HG03558 (cell line): ENCODE measurements around the gene YPEL1.
A peak's percentile ranks its signal among the peaks of the same experiment; 100 is the strongest.

Source experiments
- ATAC-seq: cut with Tn5 transposase; IDR thresholded peaks from one replicate; pipeline ENCODE4 v1.9.1; 2021; ENCODE audit warnings: moderate number of reproducible peaks; ENCODE audit not compliant: unreplicated experiment; ENCODE audit errors: extremely low read depth

Gene YPEL1, protein sequence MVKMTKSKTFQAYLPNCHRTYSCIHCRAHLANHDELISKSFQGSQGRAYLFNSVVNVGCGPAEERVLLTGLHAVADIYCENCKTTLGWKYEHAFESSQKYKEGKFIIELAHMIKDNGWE

DNA sequence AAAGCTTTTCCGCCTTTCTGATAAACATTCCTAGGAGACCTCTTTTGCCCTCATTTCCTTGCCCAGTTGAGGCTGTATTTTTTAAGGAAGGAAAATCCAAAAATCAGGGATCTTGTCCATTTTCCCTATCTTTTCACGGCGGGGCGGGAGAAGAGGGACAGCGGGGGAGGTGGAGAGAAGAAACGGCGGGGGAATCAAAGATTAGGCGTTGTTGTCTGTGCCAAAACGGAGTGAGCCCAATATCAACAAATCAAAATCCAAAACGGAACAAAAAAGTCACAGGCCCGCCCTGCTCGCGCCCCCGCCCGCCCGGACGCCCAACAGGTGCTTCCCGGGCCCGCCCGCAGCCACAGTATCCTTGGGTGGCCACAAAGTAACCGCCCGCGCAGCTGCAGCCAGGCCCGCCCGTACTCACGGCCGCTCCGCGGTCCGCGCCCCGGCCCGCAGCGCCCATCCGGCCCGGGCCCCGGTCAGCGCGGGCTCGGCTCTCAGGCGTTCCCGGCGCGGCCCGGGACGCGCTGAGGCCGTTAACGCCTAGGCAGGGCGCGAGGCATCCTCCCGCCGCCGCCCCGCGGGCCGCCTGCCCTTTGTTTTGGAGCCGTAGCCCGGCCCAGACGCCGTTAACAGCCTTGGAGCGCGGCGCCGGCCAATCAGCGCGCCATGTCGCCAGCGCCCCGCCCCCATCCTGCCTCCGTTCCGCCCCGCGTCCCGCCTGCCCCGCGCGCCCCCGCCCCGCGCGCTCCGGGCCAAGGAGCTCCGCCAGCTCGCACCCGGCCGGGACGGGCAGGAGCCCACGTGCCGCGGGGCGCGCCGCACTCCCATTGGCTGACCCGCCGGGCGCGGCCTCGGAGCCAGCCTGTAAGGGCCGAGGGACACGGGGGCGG, at the start of gene YPEL1:
Gene YPEL1 (minus strand): TSS at position 595 of the 884 bp plus-strand sequence. CDS start 25,050 bp downstream, outside the sequence.
- peak; percentile 68 for ATAC-seq

DNA sequence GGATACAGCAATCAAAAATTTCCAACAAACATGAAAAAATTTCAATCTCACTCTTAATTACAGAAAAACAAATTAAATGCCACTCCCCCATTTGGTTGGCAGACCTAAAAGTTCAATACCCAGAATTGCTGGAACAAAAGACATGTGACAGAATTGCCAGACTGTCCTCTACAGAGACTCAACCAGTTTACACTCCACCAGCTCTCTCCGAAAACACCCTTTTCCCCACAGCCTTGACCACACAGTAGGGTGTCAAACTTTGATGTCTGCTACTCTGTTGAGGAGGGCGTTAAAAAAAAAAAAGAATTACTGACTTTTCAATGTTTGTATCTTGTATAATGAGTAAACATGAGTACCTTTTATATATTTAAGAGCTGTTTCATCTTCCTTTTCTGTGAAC, 44.7 kb upstream of the YPEL1 start:
- no peak for ATAC-seq

DNA sequence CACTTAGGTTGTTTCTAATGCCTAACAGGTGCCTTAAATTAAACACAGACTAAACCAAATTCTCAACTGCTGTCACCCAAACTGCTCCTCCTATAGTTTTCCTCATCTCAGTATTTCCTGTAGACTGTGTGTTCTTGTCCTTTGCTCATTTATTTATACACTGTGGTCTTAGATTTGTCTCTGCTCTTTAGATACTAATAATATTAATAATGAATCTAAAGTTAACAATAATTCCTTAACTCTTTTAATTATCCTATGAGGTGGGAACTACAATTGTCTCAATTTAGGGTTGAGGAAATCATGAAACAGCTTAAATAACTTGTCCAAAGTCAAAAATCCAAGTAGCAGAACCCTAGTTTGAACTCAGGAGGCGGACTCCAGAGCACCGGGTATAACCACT, 43.9 kb upstream of the YPEL1 start:
- no peak for ATAC-seq

DNA sequence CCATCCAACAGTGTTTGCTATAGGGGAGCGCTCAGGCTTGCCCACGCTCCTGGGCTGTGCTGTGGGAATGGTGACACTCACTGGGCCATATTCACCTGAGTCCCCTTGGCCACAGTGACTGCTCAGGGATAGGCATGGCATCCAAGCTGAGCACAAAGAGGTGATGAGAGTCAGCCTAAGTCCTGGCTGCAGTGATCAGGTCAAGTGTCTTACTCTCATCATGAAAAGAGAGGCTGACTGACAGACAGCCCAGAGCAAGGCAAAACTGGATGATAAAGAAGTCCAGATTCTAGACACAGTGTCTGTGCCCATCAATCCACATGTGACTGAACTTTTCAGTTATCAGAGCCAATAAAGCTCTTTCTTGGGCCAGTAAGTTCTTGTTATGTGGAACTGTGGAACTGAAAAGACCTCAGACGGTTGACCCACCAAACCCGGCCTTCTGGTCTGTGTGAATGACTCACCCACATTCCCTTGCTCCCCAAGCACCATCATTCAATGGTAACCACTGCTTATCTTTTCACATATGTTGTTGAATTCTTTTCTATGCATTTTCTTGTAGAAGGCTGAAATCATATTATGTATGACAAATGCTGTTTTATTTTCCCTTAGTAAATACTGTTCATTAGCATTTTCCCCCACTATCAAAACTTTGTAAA, 43.2 kb upstream of the YPEL1 start:
- no peak for ATAC-seq

DNA sequence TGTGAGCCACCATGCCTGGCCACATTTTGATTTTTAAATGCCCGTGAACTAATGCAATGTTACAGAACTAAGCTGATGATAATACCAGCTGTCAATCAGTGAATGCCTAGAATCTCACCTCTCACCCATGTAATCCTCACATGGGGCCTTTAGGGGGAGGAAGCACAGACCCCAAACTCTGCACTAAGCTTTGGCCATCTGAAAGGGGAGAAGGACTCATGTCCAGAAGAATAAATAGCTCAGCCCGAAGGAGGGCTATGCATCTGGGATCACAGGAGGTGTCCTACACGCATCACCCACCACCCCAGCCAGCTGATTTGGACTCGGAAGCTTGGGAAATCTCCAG, 36.0 kb upstream of the YPEL1 start:
- ATAC-seq, result no peak

DNA sequence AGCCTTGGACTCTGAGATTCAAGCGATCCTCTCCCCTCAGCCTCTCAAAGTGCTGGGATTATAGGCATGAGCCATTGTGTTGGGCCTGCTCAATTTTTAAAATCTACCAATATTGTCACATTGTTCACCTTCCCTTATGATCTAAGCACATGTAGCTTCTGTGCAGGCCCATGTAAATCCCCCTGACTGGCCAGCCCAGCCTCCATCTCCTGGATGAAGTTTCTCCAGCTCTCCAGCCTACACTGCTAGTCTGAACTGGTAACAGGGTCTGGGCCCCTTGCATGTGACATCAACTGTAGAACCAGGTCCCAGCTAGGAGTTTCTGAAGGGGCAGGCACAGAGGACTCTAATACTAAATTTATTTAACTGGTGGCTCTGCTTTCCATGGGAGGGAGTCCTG, 32.8 kb upstream of the YPEL1 start:
- ATAC-seq, result no peak

DNA sequence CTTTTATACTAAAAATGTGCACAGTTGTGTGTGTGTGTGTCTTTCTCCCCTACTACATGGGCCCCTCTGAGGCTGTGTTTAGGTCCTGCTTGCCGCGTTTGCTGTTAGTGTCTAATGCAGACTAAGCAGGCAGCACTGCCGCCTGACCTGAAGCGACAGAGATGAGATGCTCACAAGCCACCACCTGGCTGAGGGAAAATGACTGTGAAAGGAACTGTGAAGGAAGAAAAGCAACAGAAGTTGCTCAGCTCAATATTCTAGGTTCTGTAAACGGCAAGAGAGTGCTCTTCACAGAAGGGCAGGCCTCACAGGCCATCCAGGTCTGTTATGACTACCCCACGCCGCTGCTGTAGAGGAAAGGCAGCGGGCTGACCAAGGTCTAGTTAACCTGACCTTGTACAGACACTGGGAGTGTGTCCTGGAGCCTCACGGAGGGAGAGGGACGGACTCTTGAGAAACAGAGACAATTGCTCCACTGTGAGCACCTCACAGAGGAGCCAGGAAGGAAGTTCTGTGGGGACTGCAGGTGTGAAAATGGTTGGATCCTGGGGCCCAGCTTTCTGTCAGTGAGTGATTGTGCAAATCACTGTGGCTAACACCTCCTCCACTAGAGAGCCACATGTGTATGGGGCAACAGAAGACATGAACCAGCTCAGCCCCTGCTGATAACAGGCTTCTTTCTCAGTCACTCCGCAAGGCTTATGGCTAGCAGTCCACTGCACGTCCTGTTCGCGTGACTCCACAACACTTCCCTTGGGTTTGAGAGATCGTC, 31.3 kb upstream of the YPEL1 start:
- no peak for ATAC-seq

DNA sequence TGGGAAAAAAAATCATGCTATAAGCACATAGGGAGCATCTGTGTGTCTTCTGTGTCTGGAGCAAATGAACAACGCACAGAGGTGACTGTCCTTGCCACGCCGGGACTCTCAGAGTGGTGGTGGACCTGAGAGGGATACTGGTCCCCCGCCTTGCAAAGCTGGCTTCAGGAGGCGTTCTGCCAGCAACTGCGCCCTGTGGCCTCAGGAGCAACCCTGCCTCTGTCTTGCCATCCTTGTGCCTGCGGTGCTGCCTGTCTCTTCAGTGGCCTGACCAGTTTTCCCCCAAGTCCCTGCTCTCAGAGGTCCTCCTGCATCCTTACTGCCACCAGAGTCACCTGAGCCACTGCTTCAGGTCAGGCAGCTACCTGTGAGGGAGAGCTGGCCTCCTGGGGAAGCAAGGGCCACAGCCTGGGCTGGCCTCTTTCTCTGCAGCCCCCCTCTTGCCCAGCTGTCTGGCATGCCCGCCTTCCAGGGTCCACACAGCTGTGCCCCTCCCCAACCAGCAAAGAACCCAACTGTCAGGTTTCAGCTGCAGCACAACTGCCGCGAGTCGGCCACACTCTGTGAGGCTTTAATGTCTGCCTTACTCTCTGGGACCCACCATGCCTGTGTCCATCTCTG, 30.4 kb upstream of the YPEL1 start:
- ATAC-seq, result no peak

DNA sequence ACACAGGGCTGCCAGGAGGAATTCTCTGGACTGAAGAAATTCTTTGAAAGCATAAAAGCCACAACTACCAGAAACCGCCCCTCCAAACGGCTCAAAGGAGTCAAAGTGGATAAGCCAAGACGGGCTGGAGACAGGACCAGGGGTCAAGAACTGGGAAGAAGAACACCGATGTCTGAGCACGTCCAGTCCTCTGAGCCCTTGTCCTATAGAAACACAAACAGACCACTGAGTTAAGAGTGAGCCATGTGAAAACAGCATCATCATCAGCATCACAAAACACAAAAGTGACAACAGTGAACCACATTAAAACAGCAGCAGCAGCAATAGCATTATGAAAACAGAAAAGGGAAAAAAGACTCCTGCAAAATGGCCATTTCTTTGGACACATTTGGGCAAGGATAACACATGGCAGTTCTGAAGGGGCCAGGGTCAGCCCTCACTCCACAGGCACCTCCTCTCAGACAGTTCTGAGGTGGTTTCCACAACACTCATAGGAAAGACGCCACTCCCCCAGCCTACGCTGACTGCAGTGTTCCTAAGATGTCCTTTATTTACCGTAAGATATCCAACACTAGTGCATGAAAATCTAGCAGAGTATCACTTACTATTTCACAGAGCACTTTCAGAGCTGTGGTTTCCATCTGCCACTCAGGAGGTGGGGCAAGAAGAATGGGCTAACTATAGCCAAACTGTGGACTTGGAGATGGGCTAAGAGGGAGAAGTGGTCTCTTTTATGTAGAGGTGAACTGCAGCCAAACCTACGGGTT, 28.6 kb upstream of the YPEL1 start:
- ATAC-seq, result no peak

DNA sequence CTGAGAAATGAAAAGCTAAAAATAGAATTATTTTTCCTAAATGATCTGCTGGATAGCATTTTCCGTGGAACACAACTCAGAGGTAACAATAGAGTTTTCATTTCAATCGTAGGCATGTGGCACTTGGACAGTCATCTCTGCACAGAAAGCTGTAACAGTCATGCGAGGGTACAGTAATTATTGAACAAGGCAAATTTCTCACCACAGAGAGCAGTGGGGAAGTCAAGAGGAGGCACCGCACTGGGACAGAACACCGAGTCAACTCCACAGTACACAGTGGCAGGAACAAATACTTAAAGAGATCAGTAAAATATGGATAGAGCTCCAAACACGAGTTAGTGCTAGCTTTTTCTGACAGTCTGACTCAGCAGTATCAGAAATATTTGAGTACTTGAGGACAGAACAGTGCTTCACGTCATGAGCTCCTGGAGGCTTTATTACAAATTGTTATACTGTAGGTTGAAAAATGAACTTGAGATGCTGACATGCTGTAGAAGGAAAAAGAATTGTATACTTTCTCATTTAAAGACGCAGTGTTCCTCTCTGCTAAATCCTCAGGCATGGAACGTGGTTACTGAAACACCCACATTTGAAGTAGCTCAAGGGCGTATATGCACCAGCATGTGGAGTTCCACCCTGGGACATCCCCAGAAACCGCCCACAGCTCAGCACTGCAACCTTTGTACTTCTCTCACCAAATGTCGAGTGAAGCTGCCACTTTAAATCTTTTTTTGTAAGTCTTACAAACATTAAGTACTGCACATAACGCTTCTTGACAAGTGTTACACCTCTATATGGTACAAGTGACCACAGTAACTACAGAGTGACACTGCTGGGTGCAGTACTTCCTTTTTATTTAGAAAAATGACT, 27.4 kb upstream of the YPEL1 start:
- no peak for ATAC-seq

DNA sequence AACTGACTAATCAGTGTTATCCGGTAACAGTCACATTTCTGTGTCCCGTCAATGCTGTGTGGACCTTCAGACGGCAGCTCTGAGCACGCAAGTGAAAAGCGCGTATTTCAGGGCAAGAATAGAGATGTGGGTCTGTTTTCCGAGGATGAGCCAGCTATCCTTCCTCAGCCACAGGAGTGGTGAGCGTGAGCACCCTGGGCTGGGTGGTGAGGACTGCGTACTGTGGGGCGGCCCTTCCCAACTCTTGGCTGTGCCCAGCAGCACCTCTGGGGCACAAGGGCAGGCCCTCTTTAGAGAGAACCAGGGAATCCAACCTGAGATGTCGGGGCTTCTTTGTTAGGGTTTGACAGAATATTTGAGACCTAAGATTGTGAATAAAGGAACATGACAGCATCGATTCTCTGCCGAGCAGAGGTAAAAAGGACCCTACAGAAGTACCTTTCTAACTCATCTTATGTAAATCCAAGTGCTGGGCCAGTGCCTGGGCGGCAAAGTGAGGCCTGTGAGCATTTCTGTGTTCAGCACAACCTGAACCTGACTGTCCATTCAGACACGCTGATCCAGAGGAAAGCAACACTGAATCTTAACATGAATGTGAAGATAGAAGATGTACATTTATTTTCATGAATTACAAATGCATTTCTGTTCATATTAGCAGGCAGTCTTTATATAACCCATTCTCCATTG, 26.5 kb upstream of the YPEL1 start:
- no peak for ATAC-seq

DNA sequence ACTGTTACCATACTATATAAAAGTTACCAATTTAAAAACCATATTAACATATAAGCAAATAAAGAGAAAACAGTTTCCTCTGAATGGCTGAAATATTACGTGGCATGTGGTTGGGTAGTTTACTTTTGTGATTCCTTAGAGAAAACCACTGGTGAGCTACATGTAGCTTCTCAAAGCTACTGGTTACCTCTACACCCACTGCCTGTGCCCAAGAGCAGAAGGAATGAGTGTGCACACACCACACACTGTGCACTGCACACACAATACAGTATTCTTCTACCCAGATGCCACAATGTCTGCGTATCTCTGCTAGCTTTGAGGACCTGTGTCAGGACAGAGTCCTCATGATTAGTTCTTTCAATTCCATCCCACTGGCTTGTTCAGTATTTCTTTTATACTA, 25.5 kb upstream of the YPEL1 start:
- no peak for ATAC-seq

DNA sequence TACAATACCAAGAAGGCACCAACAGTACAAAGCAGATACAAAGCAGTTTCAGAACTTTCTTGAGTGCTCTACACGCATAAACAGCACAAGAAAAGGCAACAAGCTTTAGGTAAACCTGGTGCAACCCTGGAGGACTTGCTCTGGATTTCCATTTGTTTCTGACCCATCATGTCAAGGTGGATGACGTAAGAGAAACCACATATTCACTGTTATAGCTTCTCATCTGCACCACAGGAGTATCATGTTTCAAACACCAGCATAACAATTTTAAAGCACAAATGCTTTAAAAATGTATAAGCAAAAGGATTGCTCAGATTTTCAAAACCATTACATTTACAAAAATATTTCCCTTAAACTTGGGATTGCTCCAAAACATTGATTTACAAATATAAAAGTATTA, 25.0 kb upstream of the YPEL1 start:
- ATAC-seq, result no peak

DNA sequence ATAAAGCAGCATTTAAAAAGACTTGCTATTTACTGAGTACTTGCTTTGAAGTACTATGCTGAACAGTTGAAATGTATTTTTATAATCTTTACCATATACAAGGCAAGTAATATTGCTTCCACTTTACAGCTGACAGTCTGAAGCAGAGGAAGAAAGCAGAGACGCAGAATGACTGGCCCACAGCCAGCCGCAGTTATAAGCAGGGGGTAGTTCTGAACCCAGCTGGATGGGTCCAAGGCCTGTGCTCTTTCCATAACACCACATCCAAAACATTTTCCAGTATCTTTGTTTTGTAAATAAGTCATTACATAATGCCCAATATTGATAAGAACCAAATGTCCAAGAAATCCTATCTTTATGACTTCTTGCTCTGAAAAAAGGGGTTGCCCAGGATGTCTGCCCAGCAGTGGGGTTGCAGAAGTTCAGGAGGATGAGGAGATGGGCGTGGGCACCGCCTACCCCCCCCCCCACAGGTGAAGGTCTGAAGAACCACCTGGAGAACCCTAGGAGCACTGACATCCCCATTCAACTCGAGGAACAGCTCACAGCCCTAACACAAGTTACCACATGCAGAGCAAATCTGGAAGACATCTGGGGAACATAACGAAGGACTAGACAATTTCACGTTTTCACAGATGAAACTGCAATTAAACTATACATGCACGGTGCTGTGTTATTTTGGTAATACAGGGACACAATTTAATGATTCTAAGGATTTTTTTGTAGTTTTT, 24.2 kb upstream of the YPEL1 start:
- ATAC-seq, result no peak

DNA sequence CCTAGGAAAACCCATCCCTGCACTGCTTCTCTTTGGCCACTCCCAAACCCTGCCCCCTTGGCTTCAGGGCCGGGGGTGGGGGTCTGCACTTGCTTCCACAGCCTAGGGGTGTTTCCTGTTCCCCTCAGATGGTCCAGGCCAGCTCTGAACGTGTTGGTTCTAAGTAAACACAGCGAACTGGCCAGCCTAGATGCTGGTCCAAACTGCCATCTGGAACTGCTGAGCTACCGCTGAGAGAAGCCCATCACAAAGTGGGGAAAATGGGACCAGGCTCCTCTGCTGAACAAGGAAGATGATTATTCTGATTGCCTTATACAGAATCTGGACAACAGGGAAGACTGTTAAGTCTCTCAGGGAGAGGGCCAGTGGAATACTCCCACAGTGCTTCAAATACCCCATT, 23.5 kb upstream of the YPEL1 start:
- ATAC-seq, result no peak

DNA sequence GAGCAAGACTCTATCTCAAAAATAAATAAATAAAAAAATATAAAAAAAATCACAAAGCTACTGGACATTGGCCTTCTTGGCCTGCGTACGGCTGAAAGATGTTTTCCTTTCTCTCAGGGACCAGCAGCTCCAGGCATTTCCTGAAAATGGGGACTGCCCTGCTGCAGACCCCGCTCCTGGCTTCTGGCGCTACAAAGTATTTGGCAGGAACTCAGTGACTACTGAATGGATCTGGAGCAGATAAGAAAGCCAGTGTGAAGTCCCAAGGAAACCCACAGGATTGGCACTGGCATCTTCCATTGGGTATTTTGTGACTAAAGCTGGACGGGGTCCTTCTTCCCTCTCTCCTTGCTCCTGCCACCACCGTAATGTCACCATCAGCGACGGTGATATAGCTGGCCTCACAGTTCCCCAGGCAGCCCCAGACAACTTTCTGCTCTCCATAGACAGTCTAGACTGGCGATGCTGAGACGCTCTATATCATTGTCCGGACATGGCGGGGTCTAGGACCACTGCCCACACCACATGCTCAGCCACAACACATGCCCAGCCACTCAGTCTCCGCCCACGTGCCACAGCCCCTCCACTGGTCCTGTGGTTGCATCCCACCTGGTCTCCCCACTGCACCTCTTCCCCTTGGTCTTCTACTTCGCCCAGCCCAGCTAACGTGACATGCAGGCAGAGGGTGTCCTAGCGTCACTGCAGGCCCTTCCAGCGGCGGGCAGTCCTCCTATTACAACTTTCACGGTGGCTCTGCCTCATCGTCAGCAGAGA, 22.7 kb upstream of the YPEL1 start:
- ATAC-seq, result no peak

DNA sequence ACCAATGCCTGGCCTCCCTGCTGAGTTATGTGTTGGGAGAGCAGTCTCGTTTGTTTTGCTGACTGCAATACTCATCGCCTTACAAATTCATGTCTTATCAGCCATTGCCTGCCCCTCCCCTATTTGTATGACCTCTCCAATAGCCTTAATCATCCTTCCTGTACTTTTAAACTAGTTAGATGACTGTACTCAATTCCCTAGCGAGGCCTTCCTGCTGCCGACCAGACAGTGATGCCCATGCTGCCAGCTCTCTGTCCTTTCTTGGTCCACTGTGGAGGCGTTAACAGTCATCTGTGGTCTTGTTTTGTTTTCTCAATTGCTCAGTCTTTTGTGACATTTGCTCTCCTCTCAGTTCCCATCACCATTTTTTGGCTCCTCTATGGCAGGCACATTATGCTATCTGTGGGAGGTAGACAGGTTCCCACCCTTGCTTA, 20.3 kb upstream of the YPEL1 start:
- no peak for ATAC-seq
